GM21390 (cell line): Measurements from ENCODE around the gene DPP7.
"Not testable (repeated sequence)": the region's sequence is repeated elsewhere in the genome, so short reads cannot be mapped to it uniquely, and the experiment has no call there.

Experiments used
- ATAC-seq: cut with Tn5 transposase; IDR thresholded peaks from one replicate; pipeline ENCODE4 v1.9.1; 2021; ENCODE audit not compliant: unreplicated experiment

Gene DPP7

DNA sequence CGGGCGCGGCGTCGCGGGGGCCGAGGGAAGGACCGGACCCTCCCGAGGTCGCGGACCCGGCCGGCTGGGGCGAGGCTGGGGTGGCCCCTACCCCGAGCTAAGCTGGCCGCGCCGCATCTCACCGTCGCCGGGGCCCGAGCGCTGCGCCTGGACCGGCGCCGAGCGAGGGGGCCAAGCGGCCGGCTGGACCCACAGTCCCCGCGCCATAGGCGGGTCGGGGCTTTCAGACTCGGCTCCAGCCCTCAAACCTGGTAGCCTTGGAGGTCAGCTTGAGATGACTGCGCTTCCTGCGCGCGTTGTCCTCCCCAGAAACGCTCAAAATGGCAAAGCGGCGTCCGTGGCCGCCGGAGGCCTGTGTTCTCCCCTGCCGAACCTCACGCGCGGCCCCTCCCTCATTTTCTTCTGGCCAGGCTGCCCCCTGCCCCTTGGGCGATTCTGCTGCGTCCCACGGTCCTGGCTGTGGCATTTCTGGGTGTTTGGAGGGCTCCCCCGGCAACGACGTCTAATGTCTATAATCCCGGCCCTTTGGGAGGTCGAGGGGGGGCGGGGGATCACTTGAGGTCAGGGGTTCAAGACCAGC lies 15.7 kb upstream of the DPP7 start:
- ATAC-seq: no peak

DNA sequence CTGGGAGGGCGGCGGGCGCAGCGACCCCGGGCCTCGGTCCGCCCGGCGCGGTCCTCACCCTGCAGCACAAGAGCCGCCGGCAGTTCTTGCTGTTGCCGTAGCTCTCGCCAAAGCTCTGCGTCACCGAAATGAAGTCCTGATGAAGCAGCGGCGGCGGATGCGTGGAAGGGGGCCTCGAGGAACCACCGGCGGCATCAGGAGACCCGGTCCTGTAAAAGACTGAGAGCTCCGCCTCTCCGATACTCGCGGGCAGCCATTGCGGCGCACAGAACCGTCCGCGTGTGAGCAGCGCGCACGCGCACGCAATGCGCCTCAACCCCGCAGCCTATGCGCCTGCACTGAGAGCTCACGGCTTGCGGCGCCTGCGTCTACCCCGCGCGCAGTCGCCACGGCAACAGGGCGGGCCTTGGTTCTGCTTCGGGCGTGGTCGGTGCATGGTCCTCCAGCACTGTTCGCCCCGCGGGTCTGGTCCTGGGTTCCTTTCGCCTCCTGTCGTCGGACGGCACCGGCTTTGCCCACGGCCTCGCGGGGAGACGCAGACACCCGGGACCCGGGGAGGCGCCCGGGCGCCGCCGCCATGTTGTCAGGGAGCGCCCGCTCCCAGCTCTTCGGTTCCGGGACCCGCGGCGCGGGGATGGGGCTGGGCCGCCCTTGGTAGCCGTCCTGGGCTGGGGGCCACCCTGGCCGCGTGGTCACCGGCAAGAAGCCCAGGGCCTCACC lies 15.1 kb upstream of the DPP7 start:
- peak; percentile 75 for ATAC-seq

DNA sequence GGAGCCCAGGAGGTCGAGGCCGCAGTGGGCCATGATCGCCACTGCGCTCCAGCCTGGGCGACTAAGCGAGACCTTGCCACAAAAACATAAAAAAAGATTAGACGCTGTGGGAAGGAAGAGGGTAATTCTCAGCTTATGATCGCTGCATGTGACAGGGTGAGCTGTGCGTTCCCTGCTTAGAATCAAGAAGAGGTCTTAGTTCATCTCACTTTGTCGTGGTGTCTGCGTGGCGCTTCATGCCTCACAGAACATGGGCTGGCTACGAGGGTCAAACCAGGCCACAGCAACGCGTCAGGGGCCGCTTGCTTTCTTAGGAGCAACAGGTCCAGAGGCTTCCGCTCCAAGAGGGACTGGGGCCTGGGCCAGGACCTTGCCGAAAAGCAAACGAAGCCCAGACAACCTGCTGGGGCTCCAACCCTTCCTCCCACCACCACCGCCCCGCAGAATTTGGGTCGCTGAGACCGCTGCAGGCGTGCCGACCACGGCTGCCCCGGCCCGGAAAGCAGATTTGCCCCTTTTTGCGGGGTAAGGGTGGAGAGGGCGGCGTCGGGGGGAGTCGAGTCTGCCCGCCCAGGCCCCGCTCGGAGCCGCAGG lies 14.4 kb upstream of the DPP7 start:
- ATAC-seq: peak; percentile 13

DNA sequence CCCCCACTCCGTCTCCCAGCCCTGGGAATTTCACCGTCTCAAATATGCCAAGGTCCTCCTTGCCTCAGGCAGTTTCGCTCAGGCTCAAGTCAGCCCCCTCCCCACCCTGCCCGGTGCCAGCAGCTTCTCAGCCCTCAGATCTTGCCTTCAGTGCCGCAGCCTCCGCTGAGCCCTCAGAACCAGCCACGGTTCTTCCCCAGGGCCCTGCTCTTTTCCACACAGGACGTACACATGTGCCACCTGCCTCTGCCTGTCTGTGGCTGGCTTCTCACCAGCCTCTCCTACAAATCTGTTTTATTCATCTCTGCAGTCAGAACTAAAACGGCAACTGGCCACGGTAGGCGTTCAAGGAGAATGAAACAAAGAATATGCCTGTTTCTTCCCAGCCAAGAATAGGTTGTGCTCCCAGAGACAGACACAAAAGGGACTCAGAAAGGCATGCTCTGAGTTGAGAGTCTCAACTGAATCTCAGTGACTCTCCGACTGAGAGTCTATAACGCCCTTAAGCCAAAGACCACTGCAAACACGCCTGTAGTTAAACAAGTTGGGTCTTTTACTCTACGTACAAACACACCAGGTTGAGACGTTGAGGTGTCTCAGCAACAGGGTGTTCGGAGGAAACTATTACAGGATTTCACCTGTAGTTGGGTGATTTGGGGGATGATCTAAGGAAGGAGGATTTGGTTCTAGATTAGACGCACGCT lies 13.8 kb upstream of the DPP7 start:
- ATAC-seq: no peak

DNA sequence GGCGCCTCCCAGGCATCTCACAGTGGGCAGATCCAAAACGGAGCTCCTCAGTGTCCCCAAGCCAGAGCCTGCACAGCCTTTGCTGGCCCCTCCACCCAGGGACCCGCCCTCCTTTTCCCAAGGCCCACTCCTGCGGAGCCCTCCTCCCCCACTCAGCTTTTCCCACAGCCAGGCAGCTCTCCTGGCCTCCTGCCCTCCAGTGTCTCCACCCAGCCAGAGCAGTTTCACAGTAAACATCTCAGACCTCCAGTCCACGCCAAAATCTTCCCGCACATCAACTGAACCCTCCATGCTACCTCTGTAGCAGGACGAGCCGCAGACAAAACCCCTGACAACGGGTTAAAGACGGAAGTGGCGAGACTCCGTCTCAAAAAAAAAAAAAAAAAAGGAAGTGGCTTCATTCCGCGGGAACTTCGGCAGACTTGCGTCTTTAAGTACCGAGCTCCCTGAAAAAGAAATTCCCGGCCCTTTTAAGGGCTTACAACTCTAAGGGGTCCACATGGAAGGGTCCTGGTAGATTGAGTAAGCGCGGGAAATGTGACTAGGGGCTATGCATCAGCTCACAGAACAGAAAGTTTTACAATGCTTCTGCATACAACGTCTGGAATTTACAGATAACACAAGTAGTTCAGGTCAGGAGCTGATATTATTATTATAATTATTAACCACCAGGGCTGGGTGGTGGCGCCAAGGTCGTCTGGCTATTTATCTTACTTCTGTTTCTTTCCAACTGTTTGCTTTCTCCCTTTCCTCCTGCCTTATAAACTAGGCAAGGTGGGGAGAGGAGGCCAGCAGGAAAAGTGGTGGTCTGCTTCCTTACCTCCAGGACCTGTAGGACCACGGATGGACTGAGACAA lies 13.0 kb upstream of the DPP7 start:
- no peak for ATAC-seq

DNA sequence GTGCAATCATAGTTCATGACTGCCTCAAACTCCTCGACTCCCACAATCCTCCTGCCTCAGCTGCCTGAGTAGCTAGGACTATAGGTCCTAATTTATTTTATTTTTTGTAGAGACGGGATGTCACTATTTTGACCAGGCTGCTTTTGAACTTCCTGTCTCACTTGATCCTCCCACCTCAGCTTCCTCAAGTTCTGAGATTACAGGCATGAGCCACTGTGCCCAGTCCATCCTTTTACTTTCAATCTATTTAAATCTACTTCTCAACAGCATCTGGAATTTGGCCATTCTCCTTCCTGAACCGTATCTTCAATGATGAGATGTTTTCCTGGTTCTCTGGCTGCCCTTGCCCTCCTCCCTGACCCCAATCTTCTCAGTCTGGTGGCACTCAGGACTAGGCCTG lies 12.3 kb upstream of the DPP7 start:
- ATAC-seq: no peak

DNA sequence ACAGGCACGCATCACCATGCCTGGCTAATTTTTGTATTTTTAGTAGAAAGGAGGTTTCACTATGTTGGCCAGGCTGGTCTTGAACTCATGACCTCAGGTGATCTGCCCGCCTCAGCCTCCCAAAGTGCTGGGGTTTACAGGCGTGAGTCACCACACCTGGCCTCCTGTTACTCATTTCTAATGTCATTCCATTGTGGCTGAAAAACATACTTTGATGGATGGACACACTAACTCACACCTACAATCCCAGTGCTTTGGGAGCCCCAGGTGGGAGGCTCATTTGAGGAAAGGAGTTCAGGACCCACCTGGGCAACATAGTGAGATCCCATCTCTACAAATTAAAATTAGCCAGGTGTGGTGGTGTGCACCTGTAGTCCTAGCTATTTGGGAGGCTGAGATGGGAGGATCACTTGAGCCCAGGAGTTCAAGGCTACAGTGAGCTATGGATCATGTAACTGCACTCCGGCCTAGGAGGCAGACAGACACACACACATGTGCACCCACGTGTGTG lies 9.5 kb upstream of the DPP7 start:
- ATAC-seq: not testable (repeated sequence)

DNA sequence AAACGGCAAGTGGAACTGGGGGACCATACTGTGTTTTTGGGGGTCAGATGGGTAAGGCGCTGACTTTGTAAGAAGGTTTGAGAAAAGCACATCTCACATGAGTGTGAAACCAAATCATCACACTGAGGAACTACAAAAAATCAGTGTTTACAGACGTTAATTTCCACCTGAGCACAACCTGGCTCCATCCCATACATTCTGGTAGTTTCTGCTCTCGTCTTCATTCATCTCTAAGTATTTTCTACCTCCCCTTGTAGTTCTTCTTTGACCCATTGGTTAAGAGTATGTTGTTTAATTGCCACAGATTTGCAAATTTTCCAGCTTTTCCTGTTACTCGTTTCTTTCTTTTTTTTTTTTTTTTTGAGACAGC lies 8.9 kb upstream of the DPP7 start:
- ATAC-seq: peak; percentile 45

DNA sequence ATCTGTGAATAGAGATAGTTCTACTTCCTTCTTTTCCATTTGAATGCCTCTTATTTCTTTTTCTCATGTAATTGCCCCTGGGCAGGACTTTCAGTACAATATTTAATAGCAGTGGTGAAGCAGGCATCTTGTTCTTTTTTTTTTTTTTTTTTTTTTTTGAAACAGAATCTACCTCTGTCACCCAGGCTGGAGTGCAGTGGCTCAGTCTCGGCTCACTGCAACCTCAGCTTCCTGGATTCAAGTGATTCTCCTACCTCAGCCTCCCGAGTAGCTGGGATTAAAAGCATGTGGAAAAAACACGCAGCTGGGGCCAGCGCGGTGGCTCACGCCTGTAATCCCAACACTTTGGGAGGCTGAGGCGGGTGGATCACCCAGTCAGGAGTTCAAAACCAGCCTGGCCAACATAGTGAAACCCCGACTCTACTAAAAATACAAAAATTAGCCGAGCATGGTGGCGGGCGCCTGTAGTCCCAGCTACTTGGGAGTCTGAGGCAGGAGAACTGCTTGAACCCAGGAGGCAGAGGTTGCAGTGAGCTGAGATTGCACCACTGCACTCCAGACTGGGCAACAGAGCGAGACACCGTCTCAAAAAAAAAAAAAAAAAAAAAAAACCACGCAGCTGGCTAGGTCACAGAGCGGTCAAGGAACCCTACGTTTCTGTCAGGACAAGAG lies 8.4 kb upstream of the DPP7 start:
- not testable (repeated sequence) for ATAC-seq

DNA sequence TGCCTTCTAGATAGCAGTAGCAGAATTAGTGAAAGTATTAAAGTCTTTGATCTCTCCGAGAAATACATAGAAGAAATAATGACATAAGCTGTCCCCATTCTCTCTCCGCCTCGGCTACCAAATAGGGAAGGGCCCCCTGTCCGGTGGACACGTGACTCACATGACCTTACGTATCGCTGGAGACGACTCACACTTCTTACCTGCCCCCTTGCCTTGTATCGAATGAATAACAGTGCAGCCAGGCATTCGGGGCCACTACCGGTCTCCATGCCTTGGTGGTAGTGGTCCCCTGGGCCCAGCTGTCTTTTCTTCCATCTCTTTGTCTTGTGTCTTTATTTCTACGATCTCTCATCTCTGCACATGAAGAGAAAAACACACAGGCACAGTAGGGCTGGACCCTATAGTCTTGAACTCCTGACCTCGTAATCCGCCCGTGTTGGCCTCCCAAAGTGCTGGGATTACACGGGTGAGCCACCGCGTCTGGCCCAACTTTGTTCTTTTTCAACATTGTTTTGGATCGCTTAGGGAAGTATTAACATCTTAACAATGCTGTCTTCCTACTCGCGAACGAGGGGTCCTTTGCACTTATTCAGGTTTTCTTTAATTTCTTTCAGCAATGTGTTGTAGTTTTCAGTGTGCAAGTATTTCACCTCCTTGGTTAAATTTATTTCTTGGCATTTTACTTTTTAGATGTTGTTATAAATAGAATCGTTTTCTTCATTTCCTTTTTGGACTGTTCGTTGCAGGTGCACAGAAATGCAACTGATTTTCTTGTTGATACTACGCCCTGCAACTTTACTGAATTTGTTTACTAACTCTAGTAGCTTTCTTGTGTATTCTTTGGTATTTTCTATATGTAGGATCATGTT lies 7.6 kb upstream of the DPP7 start:
- ATAC-seq: not testable (repeated sequence)

DNA sequence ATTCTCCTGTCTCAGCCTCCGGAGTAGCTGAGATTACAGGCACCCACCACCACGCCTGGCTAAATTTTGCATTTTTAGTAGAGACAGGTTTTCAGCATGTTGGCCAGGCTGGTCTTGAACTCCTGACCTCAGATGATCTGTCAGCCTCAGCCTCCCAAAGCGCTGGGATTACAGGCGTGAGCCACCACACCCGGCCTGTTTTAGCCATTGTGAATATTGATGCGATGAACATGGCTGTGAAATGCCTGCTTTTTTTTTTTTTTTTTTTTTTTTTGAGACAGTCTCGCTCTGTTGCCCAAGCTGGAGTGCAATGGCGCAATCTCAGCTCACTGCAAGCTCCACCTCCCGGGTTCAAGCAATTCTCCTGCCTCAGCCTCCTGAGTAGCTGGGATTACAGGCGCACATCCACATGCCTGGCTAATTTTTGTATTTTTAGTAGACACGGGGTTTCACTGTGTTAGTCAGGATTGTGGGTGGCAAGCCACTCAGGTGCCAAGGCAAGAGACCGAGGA lies 3.6 kb upstream of the DPP7 start:
- ATAC-seq: not testable (repeated sequence)

DNA sequence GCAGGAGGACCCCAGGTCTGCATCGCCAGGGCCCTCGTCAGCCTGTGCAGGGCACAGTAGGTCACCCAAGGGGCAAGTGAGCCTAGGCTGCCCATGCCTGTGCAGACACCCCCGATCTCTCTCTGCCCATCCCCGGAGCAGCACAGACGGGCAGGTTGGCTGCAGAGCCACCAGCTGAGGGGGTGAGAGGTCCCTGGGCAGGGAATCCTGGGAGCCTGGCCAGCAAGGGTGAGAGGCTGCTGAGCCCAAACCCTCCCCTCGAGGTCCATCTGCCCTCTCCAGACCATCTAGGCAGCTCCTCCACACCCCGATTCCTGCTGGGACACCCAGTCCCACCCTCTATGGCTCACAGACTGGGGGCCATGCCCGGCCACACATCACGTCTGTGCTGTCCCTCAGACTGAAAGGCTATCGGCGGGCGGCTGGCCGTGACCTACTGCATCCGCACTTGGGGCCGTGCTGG lies 2.8 kb upstream of the DPP7 start:
- ATAC-seq: no peak

DNA sequence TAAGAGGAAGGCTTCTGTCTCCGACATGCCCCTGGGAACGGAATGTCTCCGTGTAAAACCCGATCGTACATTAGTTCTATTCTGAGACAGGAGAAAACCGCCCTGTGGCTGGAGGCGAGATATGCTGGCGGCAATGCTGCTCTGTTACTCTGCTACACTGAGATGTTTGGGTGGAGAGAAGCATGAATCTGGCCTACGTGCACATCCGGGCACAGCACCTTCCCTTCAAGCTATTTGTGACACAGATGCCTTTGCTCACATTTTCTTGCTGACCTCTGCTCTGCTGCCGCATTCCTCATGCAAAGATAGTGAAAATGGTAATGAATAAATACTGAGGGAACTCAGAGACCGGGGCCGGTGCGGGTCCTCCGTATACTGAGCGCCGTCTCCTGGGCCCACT lies 2.2 kb upstream of the DPP7 start:
- ATAC-seq: no peak

DNA sequence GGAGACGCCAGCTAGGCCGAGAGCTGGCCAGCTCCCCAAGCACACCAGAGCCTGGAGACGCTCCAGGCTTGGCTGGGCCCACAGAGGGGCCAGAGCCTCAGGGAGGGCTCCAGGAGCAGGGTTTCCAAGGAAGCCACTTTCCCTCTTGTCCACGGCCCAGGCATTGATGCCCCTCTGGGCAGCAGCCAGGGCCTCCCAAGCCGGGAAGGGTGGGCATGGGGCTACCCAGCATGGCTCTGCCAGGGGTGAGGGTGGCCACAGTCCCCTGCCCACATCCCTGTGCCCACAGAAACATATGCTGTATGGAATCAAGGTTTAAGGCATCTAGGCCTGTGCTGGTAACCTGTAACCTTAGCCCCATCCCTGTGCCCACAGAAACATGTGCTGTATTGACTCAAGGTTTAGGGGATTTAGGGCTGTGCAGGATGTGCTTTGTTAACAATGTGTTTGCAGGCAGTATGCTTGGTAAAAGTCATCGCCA lies 1.5 kb upstream of the DPP7 start:
- ATAC-seq: no peak

DNA sequence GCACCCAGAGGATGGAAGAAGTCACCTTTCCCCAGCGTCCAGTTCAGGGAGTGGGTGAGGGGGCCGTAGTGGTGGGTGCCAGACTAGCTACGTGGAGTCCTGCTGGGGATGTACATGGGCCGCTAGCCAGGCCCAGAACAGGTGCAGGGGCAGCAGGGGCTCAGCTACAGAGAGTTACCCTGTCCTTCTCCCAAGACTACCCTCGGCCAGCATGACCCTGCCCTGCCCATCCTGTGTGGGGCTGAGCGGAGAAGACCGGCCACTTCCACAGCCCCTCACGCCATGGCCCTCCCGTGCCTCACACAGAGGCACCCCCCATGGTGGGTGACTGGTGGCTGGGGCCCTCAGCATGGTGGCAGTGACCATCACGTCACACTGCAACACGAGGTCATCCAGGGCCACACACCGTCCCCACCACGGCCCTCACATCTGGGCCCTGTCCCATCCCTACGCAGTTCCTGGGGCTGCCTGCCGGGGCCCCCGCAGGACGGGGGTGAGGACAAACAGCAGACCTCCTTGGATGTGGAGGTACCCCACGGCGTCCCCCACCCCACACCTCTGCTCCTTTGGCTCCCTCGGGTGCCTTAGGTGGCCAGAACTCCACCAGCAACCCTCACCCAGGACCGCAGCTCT lies 977 bp upstream of the DPP7 start:
- no peak for ATAC-seq

DNA sequence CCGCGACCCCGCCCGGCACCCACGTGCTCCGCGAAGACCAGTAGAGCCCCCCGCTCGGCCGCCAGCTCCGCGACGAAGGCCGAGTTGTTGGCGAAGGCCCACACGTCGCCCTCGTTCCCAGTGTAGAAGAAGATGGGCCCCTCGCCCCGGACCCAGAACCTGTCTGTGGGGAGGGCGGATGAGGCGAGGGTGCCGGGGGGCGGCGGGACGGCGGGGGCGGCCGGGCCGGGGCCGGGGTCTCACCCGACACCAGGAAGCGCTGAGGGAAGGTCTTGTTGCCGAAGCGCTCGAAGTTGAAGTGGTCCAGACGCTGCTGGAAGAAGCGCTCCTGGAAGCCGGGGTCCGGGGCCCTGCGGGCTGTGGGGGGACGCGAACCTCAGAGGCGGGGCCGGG lies 317 bp downstream of the DPP7 start:
- peak; percentile 15 for ATAC-seq

DNA sequence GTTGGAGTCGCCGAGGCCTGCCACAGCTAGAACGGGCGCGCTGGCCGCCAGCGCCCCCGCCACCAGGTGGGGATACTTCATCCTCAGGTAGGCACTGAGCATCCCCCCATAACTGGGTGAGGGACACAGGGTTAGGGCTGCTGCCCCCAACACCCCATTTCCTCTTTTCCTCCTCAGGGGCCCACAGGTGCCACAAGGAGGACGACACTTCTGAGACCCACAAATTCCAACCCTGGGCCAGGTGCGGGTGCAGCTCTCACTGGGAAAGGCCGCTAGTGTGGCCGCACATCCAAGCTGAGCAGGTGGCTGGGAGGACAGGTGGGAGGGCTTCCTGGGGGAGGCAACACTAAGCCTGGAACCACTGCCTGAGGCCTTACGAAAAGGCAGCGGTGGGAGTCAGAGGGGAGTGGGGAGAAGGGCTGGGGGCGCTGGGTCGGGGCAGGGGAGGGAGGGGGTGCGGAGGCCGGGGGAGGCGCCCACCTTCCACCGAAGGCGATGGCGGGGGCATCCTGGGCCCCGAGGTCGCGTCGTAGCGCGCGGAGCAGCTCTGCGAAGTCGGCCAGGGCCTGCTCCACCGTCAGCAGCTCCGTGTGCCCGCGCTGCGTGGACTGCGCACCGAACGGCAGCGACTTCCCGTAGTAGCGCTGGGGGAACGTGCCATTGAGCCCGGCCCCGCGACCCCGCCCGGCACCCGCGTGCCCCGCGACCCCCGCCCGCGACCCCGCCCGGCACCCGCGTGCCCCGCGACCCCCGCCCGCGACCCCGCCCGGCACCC lies 961 bp downstream of the DPP7 start:
- no peak for ATAC-seq
